Erythroblast (primary cell): Measurements from ENCODE around the gene CTSV.
"Not testable (repeated sequence)": the region's sequence is repeated elsewhere in the genome, so short reads cannot be mapped to it uniquely, and the experiment has no call there.

Source experiments
- DNase-seq, 2 experiments: peaks; one replicate each; lab custom pipeline; 2025; lab: John Stamatoyannopoulos, UW
- GATA1 ChIP-seq: IDR thresholded peaks from 2 replicates; pipeline ENCODE4 v1.6.1; 2011; ENCODE audit warnings: low read depth, mild to moderate bottlenecking, control low read depth, low read length, moderate library complexity
- POLR2A ChIP-seq: IDR thresholded peaks from 2 replicates; pipeline ENCODE4 v1.6.1; 2011; ENCODE audit warnings: mild to moderate bottlenecking, low read length

The CTSV gene

GRCh38 chr9:97038611-97039513 is at the start of gene CTSV:
TSS of gene CTSV (minus strand) at chr9:97039142. CDS start at chr9:97038043, 1,099 bp downstream.
- no peak for TF ChIP-seq POLR2A
- no peak for TF ChIP-seq GATA1
- DNase-seq = peak; percentile 88 to 93

DNA sequence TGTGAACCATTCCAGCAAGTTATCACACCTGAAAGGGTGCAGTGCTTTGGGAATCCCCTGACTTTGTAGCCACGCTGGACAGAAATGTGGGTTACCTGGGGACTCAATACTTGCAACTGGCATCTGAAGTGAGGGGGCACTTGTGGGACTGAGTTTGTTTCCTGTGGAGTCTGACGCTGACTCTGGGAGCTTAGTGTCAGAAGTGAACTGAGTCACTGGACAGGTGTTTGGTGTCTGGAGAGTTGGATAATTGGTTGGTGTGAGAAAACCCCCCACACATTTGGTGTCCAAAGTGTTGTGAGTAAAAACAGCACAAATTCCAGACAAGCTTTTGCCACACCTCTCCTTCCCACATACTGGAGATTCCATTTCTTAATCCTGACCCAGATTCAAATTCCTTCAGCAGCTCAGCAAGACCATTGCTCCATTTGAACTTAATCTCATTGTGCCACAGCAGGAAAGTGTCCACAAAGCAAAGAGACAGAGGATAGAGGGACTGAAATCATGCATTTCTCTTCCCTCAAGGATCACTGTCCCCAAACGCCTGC is 48.8 kb upstream of the CTSV start:
- not testable (repeated sequence) for DNase-seq

- peak; percentile 12 to 73 for DNase-seq
Observed at GRCh38 chr9:97084562-97084991, 45.6 kb upstream of the CTSV start.

- no peak for TF ChIP-seq POLR2A
- no peak for TF ChIP-seq GATA1
- DNase-seq = no peak
Observed at GRCh38 chr9:97078362-97078761, 39.4 kb upstream of the CTSV start.

- TF ChIP-seq GATA1 = no peak
- no peak for TF ChIP-seq POLR2A
- DNase-seq = no peak
Observed at GRCh38 chr9:97077452-97078295, 38.7 kb upstream of the CTSV start.

GRCh38 chr9:97076731-97077451 is 37.9 kb upstream of the CTSV start:
- not testable (repeated sequence) for DNase-seq

- TF ChIP-seq GATA1 = no peak
- TF ChIP-seq POLR2A = no peak
Observed at GRCh38 chr9:97076238-97076637, 37.3 kb upstream of the CTSV start.

DNA sequence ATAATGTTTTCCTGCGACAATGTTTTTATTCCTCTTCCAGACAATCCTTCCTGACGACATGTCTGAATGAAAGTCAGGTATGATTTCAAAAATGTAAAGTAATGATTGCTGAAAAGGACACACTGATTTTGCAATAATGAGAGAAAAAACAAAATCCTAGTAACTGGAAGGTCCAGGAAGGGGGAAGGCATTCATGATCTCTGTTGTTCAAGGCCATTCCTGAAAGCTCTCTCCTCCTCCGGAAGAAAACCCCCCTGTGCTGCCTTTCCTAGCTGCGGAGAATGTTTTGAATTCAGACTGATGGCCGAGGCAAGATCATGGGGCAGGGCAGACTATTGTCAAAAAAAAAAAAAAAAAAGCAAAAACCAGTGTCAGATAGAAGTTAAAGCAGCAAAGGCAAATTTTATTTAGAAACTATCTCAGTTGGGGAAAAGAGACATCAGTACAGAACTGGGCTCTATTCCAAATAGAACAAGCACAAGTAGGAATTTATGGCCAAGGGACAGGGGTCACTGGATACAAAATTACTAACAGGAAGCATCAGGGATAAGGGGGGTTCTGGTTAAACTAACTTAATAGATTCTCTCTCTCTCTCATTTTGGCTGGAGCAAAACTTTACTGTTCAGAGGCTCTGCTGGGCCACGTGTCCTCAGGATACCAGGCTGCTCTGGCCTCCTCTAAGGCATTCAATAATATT is 36.5 kb upstream of the CTSV start:
- DNase-seq = no peak
- no peak for TF ChIP-seq POLR2A
- TF ChIP-seq GATA1 = no peak

More at GRCh38 chr9:97076238-97076637, 37.3 kb upstream of the CTSV start:
- no peak for DNase-seq

DNA sequence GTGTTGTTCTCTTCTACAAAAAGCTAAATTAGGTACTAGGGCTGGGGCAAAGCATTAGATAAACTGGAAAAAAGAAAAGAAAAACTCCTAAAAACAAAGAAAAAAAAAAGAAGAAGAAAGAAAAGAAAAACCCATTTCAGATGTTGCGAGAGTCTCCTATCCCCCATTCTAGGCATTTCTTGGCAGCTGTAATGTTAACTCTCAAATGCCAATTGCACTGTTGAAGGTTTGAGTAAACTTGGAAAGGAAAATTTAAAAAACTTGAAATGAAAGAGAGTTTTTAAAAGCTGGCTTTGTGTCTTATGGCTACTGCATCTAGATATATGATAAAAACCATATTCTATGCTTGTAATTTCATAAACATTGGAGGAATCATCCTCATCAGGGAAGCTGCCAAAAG is 34.6 kb upstream of the CTSV start:
- no peak for DNase-seq
- no peak for TF ChIP-seq GATA1
- no peak for TF ChIP-seq POLR2A

- no peak for TF ChIP-seq POLR2A
- DNase-seq = no peak
Observed at GRCh38 chr9:97072285-97072776, 33.4 kb upstream of the CTSV start.

DNA sequence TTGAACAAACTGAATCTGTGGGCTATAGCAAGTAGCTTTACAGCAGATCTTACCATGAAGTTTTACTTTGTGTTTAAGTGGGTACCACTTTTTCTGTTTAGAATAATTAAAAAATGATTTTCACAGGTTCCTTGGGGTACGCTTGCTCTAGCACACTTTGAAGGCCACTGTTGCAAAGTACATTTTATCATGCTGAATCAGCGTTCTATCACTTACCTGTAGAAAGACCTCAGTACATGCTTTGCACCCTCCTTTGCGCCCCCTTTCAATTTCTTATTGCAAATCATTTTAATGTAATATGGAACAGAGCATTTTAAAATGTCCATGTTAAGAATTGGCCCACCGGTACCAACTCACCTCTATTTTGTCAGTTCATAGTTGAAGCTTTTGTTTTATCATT is 31.4 kb upstream of the CTSV start:
- DNase-seq = not testable (repeated sequence)

DNA sequence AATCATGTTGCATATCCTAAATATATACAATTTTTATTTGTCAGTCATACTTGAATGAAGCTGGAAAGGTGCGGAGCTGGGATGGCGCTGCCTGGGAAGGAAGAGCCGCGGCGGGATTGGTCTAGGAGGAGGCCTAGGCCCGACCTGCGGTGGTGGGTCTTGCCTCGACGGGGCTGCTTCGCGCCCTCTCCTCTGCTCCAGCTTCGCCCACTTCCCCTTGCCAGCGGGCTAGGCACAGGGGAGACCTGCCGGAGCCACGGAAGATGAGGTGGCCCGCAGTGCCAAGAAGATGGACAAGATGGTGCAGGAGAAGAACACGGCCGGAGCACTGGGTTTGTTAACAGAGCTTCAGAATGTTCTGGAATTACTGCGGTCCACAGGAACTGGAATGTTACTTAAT is 28.5 kb upstream of the CTSV start:
- TF ChIP-seq GATA1 (no peak), POLR2A (no peak)
- no peak for DNase-seq

DNA sequence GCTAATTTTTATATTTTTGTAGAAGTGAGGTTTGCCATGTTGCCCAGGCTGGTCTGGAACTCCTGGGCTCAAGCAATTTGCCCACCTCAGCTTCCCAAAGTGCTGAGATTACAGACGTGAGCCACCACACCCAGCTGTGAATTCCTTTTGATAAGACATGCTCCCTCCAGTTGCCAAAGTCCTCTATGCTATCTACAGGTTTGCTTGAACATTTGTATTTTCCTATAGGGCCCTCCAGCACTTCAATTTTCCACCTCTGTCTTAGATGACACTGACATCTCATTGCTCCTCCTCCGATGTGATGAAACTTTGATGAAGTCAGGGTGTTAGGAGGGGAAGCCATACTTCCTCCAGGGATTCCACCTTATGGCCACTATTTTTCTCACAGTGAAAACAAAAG is 25.2 kb upstream of the CTSV start:
- no peak for TF ChIP-seq GATA1
- TF ChIP-seq POLR2A = no peak
- DNase-seq = no peak

DNA sequence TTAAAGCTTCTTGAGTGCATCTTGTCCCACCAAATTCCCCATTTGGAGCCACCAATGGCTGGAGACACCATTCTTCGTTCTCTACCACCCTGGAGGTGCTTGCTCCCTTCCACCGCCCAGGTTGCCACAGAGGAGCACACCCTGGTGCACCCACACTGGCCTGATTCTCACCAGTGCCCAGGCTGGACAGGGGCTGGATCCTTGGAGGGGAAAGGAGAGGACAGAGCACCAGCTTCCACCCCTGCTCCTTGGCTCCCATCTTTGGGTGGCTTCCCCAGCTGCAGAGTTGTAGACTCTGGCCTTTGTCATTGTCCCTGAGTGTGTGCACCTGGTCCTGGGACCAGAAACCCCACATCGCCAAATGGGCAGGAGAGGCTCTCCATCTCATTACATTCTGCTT is 21.9 kb upstream of the CTSV start:
- TF ChIP-seq GATA1 (no peak), POLR2A (no peak)
- DNase-seq = no peak
